OCI-LY3 (cell line): ENCODE measurements around the gene EPHA10.
A peak's percentile ranks its signal among the peaks of the same experiment; 100 is the strongest.
"Not testable (repeated sequence)": the region's sequence is repeated elsewhere in the genome, so short reads cannot be mapped to it uniquely, and the experiment has no call there.

Experiments
- H2AFZ ChIP-seq: fragments of 200-600, 300-600 bp; shearing (Covaris generic); 2 replicates; pipeline ENCODE4 v1.6.0; 2014; ENCODE audit warnings: antibody characterized with exemption, low read depth, low read length
- H3K27ac ChIP-seq: fragments of 200-600, 300-600 bp; sonication (generic); 2 replicates; pipeline ENCODE4 v1.5.1; 2014; ENCODE audit warnings: mild to moderate bottlenecking, low read length, moderate library complexity, mixed read lengths
- H3K27me3 ChIP-seq: fragments of 200-600, 300-600 bp; sonication (generic); 2 replicates; pipeline ENCODE4 v1.6.1; 2014; ENCODE audit warnings: low read depth, low read length, mixed read lengths
- H3K36me3 ChIP-seq: fragments of 200-600, 300-600 bp; sonication (generic); replicated peaks from 2 replicates; pipeline ENCODE3; 2014; ENCODE audit warnings: low read depth, low read length, mixed read lengths
- H3K4me1 ChIP-seq: fragments of 300-600, 200-600 bp; sonication (generic); 2 replicates; pipeline ENCODE4 v1.6.1; 2014; ENCODE audit warnings: low read length, mixed read lengths
- H3K4me2 ChIP-seq: fragments of 200-600, 300-600 bp; sonication (generic); 2 replicates; pipeline ENCODE4 v1.6.1; 2014; ENCODE audit warnings: low read length, mixed read lengths
- H3K4me3 ChIP-seq: fragments of 300-600, 200-600 bp; sonication (generic); 2 replicates; pipeline ENCODE4 v1.5.1; 2014; ENCODE audit warnings: antibody characterized with exemption, mild to moderate bottlenecking, low read length, moderate library complexity
- H3K79me2 ChIP-seq: fragments of 300-600, 200-600 bp; shearing (Covaris generic); 2 replicates; pipeline ENCODE4 v1.6.1; 2014; ENCODE audit warnings: mild to moderate bottlenecking, low read length, mixed read lengths
- H3K9ac ChIP-seq: fragments of 300-600, 200-600 bp; shearing (Covaris generic); 2 replicates; pipeline ENCODE4 v1.6.0; 2014; ENCODE audit warnings: mild to moderate bottlenecking, low read length, moderate library complexity
- H3K9me3 ChIP-seq: fragments of 200-600, 300-600 bp; shearing (Covaris generic); 2 replicates; pipeline ENCODE4 v1.6.1; 2014; ENCODE audit warnings: low read length, mixed read lengths; ENCODE audit not compliant: insufficient read depth
- H4K20me1 ChIP-seq: fragments of 200-600, 300-600 bp; sonication (generic); 2 replicates; pipeline ENCODE4 v1.6.1; 2016; ENCODE audit warnings: low read length, mixed read lengths; ENCODE audit not compliant: insufficient read depth
- EZH2phosphoT487 ChIP-seq: fragments of 200-600 bp; shearing (Covaris generic); IDR thresholded peaks from 2 replicates; pipeline ENCODE4 v1.6.1; 2018; ENCODE audit warnings: antibody characterized with exemption, mixed run types, low read depth
- TF ChIP-seq, protein P1 (sequence below): fragments of 200-600, 300-600 bp; sonication (generic); IDR thresholded peaks from 2 replicates; pipeline ENCODE4 v1.5.1; 2014; ENCODE audit warnings: antibody characterized with exemption, low read length, low read depth

Gene EPHA10

DNA sequence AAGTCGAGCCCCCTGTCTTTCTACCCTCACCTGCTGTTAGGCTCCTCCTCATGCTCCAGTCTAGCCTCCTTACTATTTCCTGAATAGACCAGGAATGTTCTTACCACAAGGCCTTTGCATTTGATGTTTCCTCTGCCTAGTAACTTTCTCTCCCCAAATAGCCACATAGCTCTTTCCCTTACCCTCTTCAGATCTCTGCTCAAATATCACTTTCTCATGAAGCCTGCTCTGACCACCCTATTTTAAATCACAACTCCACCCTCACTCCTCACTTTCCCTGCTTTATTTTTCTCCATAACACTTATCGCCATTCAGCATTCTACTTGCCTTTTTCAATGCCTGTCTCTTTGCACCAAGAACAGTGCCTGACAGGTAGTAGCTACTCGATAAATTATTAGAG, 79.2 kb downstream of the EPHA10 start:
- Histone ChIP-seq H2AFZ (no peak overlapping the region), H3K27me3 (no peaks in the 10 kb centered on the region), H3K9me3 (no peaks in the 10 kb centered on the region), H3K79me2 (peaks cover 28% of the 10 kb centered on the region), H3K27ac (no peak overlapping the region), H3K4me2 (no peak overlapping the region), H4K20me1 (no peaks in the 10 kb centered on the region), H3K9ac (no peak overlapping the region), H3K4me3 (no peak overlapping the region), H3K4me1 (peaks cover 17% of the 10 kb centered on the region), H3K36me3 (peaks cover 18% of the 10 kb centered on the region)
- TF ChIP-seq, protein P1, sequence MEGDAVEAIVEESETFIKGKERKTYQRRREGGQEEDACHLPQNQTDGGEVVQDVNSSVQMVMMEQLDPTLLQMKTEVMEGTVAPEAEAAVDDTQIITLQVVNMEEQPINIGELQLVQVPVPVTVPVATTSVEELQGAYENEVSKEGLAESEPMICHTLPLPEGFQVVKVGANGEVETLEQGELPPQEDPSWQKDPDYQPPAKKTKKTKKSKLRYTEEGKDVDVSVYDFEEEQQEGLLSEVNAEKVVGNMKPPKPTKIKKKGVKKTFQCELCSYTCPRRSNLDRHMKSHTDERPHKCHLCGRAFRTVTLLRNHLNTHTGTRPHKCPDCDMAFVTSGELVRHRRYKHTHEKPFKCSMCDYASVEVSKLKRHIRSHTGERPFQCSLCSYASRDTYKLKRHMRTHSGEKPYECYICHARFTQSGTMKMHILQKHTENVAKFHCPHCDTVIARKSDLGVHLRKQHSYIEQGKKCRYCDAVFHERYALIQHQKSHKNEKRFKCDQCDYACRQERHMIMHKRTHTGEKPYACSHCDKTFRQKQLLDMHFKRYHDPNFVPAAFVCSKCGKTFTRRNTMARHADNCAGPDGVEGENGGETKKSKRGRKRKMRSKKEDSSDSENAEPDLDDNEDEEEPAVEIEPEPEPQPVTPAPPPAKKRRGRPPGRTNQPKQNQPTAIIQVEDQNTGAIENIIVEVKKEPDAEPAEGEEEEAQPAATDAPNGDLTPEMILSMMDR, result no peak
- no peak for TF ChIP-seq EZH2phosphoT487

DNA sequence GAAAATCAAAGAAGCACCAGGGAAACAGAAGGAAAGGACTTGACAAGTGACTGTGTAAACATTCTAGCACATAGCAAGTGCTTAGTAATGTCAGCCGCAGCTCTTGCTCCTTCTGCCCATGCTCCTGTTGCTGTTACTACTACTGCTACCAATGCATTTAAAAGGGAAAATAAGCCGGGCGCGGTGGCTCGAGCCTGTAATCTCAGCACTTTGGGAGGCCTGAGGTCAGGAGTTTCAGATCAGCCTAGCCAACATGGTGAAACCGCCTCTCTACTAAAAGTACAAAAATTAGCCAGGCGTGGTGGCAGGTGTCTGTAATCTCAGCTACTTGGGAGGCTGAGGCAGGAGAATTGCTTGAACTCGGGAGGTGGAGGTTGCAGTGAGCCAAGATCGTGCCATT, 80.7 kb downstream of the EPHA10 start:
- H3K4me3 ChIP-seq, H3K9ac ChIP-seq, H4K20me1 ChIP-seq, H3K4me2 ChIP-seq, H3K9me3 ChIP-seq, H2AFZ ChIP-seq, H3K27me3 ChIP-seq: not testable (repeated sequence)
- H3K79me2 ChIP-seq, result peaks cover 15% of the 10 kb centered on the region
- peaks cover 15% of the 10 kb centered on the region for H3K4me1 ChIP-seq
- peaks cover 18% of the 10 kb centered on the region for H3K36me3 ChIP-seq
- H3K27ac ChIP-seq, result peak overlapping the region; percentile 23; the same call in 1 of the 2 replicates

- Histone ChIP-seq H2AFZ (no peak overlapping the region), H3K79me2 (no peaks in the 10 kb centered on the region), H4K20me1 (no peaks in the 10 kb centered on the region), H3K4me3 (peak overlapping the region; percentile 47), H3K27me3 (no peaks in the 10 kb centered on the region), H3K27ac (peak overlapping the region; percentile 22; the same call in 1 of the 2 replicates), H3K9me3 (no peaks in the 10 kb centered on the region), H3K4me2 (peak overlapping the region; percentile 68), H3K9ac (peak overlapping the region; percentile 42; the same call in 1 of the 2 replicates), H3K4me1 (peaks cover 24% of the 10 kb centered on the region), H3K36me3 (peaks cover 14% of the 10 kb centered on the region)
- TF ChIP-seq, protein P1, result peak; percentile 73
- no peak for TF ChIP-seq EZH2phosphoT487
Observed at GRCh38 chr1:37682334-37682987, 82.5 kb downstream of the EPHA10 start.

- H3K36me3 ChIP-seq, result peaks cover 9% of the 10 kb centered on the region
- H3K4me1 ChIP-seq, result peaks cover 39% of the 10 kb centered on the region
- H2AFZ ChIP-seq, result no peak overlapping the region
- H3K27me3 ChIP-seq, result no peaks in the 10 kb centered on the region
- no peaks in the 10 kb centered on the region for H3K79me2 ChIP-seq
- TF ChIP-seq, protein P1, result no peak
- no peak for TF ChIP-seq EZH2phosphoT487
- H3K9ac ChIP-seq, result no peak overlapping the region
- no peaks in the 10 kb centered on the region for H4K20me1 ChIP-seq
- H3K9me3 ChIP-seq, result no peaks in the 10 kb centered on the region
- no peak overlapping the region for H3K4me2 ChIP-seq
- no peak overlapping the region for H3K27ac ChIP-seq
- no peak overlapping the region for H3K4me3 ChIP-seq
Observed at GRCh38 chr1:37680933-37681332, 84.0 kb downstream of the EPHA10 start.
